ENCODE results near the gene SYT1.
A peak's percentile ranks its signal among the peaks of the same experiment; 100 is the strongest.

Gene SYT1

GRCh38 chr12:79327465-79327864 is 462.9 kb downstream of the SYT1 start:
- ChIA-PET POLR2A (no interaction called here), CTCF (no interaction called here)
- DNase-seq (ENCODE audit: extremely low spot score): no peak
- no peak for TF ChIP-seq CTCF (IDR thresholded peaks at IDR 0.05; ENCODE audit: control extremely low read depth, extremely low read depth, low read depth, missing control alignments)

- DNase-seq (ENCODE audit: extremely low spot score): no peak
- CTCF ChIA-PET: interaction anchor here (1.7 kb wide), 4 partner anchors 10 to 17 kb away, joined by 3 to 8 read pairs (median 4); no protein-coding TSS in a partner anchor
- POLR2A ChIA-PET: no interaction called here
- TF ChIP-seq CTCF (IDR thresholded peaks at IDR 0.05; ENCODE audit: control extremely low read depth, extremely low read depth, low read depth, missing control alignments): no peak
Measured at GRCh38 chr12:79329933-79330332, 465.4 kb downstream of the SYT1 start.

GRCh38 chr12:79331870-79332269 is 467.3 kb downstream of the SYT1 start:
- POLR2A ChIA-PET: no interaction called here
- DNase-seq (ENCODE audit: extremely low spot score): no peak
- no peak for TF ChIP-seq CTCF (IDR thresholded peaks at IDR 0.05; ENCODE audit: control extremely low read depth, extremely low read depth, low read depth, missing control alignments)
- CTCF ChIA-PET: interaction anchor here (1.7 kb wide), 1 partner anchor 13 kb away, joined by 4 read pairs; no protein-coding TSS in a partner anchor

- TF ChIP-seq CTCF (IDR thresholded peaks at IDR 0.05; ENCODE audit: control extremely low read depth, extremely low read depth, low read depth, missing control alignments): no peak
- POLR2A ChIA-PET: no interaction called here
- DNase-seq (ENCODE audit: extremely low spot score): no peak
- CTCF ChIA-PET: no interaction called here
Measured at GRCh38 chr12:79333144-79333543, 468.6 kb downstream of the SYT1 start.

- DNase-seq (ENCODE audit: extremely low spot score): no peak
- no peak for TF ChIP-seq CTCF (IDR thresholded peaks at IDR 0.05; ENCODE audit: control extremely low read depth, extremely low read depth, low read depth, missing control alignments)
- ChIA-PET CTCF (interaction anchor here (1.1 kb wide), 1 partner anchor 8 kb away, joined by 3 read pairs; no protein-coding TSS in a partner anchor), POLR2A (no interaction called here)
Measured at GRCh38 chr12:79337662-79338290, 473.2 kb downstream of the SYT1 start.

GRCh38 chr12:79344855-79345847 is 480.6 kb downstream of the SYT1 start:
- POLR2A ChIA-PET: no interaction called here
- TF ChIP-seq CTCF (IDR thresholded peaks at IDR 0.05; ENCODE audit: control extremely low read depth, extremely low read depth, low read depth, missing control alignments): peak; percentile 41
- CTCF ChIA-PET: interaction anchor here (1.0 to 1.8 kb wide), 6 partner anchors 8 to 1114 kb away, joined by 3 to 5 read pairs (median 4); no protein-coding TSS in a partner anchor
- DNase-seq (ENCODE audit: extremely low spot score): peak; percentile 22
